ENCODE results near the gene KYNU.

KYNU gene

DNA sequence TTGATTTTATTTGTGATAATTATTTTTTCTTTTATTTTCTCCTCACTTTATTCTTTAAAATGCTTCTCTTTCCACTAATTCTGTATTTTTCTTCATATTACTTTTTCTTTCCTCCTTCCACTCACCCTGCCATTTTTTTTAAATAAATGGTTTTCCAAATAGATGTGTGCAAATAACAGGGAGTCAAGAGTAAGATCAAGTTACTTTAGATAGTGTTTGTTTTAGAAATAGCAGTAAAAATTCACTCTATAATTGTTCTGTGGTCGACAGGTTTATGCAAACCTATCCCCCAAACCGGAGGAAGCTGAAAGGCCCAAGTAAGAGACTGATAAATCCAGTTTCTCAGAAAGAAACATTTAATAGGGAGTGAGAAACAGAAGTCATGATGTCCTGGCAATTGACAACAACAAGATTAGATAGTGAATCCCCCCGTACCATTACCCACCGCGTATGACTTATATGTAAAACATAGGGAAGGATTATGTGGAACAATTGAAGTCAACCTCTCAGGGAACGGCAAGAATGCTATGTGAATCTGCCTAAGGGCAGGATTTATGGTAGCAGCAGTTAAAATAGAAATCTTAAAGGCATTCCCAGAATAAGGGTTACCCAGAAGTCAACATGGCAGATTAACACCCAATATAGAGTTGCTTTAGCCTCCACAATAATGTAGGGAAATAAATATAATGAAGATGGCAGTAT lies 75.5 kb downstream of the KYNU start:
- TF ChIP-seq, protein P1, sequence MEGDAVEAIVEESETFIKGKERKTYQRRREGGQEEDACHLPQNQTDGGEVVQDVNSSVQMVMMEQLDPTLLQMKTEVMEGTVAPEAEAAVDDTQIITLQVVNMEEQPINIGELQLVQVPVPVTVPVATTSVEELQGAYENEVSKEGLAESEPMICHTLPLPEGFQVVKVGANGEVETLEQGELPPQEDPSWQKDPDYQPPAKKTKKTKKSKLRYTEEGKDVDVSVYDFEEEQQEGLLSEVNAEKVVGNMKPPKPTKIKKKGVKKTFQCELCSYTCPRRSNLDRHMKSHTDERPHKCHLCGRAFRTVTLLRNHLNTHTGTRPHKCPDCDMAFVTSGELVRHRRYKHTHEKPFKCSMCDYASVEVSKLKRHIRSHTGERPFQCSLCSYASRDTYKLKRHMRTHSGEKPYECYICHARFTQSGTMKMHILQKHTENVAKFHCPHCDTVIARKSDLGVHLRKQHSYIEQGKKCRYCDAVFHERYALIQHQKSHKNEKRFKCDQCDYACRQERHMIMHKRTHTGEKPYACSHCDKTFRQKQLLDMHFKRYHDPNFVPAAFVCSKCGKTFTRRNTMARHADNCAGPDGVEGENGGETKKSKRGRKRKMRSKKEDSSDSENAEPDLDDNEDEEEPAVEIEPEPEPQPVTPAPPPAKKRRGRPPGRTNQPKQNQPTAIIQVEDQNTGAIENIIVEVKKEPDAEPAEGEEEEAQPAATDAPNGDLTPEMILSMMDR (IDR thresholded peaks at IDR 0.05; ENCODE audit: insufficient read depth, low read length, poor library complexity, severe bottlenecking): no peak
- DNase-seq (ENCODE audit: extremely low read depth, insufficient read length): no peak
- Histone ChIP-seq H3K27me3 (replicated peaks; ENCODE audit: control insufficient read depth, insufficient read depth, low read length) (no peaks in the 10 kb centered on the region), H3K36me3 (ENCODE audit: control insufficient read depth, insufficient read depth, low read length) (peaks cover 3% of the 10 kb centered on the region), H3K4me3 (replicated peaks; ENCODE audit: low read depth, low read length) (no peak overlapping the region)

DNA sequence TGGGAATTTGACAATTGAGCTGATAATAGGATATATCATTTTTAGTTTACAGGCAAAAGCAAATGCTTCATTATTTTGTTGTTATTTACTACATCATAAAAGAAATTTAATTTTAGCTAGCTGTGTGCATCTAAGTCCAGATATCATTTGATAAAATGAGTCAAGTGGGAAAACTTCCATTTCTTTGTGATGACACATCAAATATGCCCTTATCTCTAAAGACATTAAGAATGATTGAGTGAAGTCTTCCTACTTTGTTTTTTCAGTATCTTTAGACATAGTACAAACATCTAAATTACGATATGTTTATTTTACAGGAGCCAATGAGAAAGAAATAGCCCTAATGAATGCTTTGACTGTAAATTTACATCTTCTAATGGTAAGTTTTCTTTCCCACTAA lies 77.0 kb downstream of the KYNU start:
- TF ChIP-seq, protein P1 (IDR thresholded peaks at IDR 0.05; ENCODE audit: insufficient read depth, low read length, poor library complexity, severe bottlenecking): no peak
- no peak for DNase-seq (ENCODE audit: extremely low read depth, insufficient read length)
- Histone ChIP-seq H3K36me3 (ENCODE audit: control insufficient read depth, insufficient read depth, low read length) (no peaks in the 10 kb centered on the region; the same call in none of the 2 replicates), H3K27me3 (replicated peaks; ENCODE audit: control insufficient read depth, insufficient read depth, low read length) (no peaks in the 10 kb centered on the region), H3K4me3 (replicated peaks; ENCODE audit: low read depth, low read length) (no peak overlapping the region)

DNA sequence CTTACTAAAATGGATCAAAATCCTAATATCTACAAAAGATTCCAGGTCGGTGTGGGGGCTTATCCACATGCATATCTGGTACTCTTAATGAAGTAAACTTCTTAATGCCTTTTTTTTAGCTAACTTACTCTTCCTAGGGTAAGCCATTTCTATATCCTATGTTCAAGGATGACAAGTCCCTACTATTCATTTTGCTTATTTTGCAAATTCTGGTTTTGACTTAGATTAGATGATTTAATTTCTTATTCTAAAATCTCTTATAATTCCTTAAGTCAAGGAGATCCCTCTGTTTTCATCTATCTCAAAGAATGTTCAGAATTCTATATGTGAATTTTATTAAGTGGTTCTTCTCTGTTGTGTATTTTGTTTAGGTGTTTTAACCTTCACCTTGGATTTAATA lies 79.7 kb downstream of the KYNU start:
- TF ChIP-seq, protein P1 (IDR thresholded peaks at IDR 0.05; ENCODE audit: insufficient read depth, low read length, poor library complexity, severe bottlenecking): no peak
- DNase-seq (ENCODE audit: extremely low read depth, insufficient read length): no peak
- Histone ChIP-seq H3K27me3 (replicated peaks; ENCODE audit: control insufficient read depth, insufficient read depth, low read length) (no peaks in the 10 kb centered on the region), H3K36me3 (ENCODE audit: control insufficient read depth, insufficient read depth, low read length) (no peaks in the 10 kb centered on the region; the same call in none of the 2 replicates), H3K4me3 (replicated peaks; ENCODE audit: low read depth, low read length) (no peak overlapping the region)

DNA sequence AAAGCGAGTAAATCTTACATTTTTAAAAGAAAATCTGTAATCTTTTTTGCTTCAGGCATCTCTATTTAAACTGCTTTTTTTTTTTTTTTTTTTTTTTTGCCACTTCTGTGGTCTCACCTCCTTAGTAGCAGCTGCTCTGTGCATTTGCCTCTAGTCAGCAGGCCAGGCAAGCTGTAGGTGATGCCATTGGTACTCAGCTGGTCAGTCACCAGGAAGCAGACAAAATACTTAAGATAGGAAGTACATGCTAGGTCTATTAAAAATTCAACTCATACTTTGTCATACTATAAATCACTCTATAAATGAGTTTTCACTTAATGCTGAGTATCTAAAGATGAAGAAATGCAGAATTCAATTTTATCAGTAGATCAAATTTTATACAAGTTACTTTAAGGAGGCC lies 83.7 kb downstream of the KYNU start:
- H3K36me3 ChIP-seq (ENCODE audit: control insufficient read depth, insufficient read depth, low read length): no peaks in the 10 kb centered on the region; the same call in none of the 2 replicates
- TF ChIP-seq, protein P1 (IDR thresholded peaks at IDR 0.05; ENCODE audit: insufficient read depth, low read length, poor library complexity, severe bottlenecking): no peak
- H3K4me3 ChIP-seq (replicated peaks; ENCODE audit: low read depth, low read length): no peak overlapping the region

DNA sequence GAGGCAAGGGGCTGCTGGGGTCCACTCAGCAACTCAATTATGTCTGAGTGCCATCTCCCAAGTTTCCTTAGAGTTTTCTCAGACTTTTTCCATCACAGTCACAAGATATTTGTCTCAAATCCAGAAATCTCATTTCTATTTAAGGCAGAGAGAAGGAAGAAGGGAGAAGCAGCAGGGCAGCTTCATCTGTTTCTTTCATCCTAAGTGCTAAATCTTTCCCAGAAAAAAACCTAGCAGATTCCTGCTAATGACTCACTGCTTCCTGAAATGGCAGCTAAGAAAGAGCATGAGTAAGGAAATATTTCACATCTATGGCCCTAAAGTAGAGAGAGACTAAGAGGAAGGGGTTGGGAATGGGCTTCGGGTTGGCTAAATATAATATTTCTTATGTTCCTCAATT lies 88.0 kb downstream of the KYNU start:
- TF ChIP-seq, protein P1 (IDR thresholded peaks at IDR 0.05; ENCODE audit: insufficient read depth, low read length, poor library complexity, severe bottlenecking): no peak
- Histone ChIP-seq H3K4me3 (replicated peaks; ENCODE audit: low read depth, low read length) (no peak overlapping the region), H3K27me3 (replicated peaks; ENCODE audit: control insufficient read depth, insufficient read depth, low read length) (no peaks in the 10 kb centered on the region), H3K36me3 (ENCODE audit: control insufficient read depth, insufficient read depth, low read length) (no peaks in the 10 kb centered on the region; the same call in none of the 2 replicates)
- no peak for DNase-seq (ENCODE audit: extremely low read depth, insufficient read length)

More for the DNA sequence above, 83.7 kb downstream of the KYNU start:
- no peaks in the 10 kb centered on the region for H3K27me3 ChIP-seq (replicated peaks; ENCODE audit: control insufficient read depth, insufficient read depth, low read length)
- DNase-seq (ENCODE audit: extremely low read depth, insufficient read length): no peak

All from GM06990 (cell line).